ENCODE results near the gene CNTNAP5.

CNTNAP5 gene

GRCh38 chr2:124025171-124025580 lies at the start of gene CNTNAP5:
Gene CNTNAP5, plus strand, starts transcription at chr2:124025287. Its CDS starts 364 bp downstream, at chr2:124025651.
- no peak within 1 kb of the TSS for H3K9ac ChIP-seq (ENCODE audit: low read length)
- H3K9me3 ChIP-seq (replicated peaks; ENCODE audit: insufficient read depth, low read length) = no peaks in the 10 kb centered on the region
- no peak for TF ChIP-seq EZH2 (optimal IDR thresholded peaks at IDR 0.05; ENCODE audit: low read depth, low read length)
- H3K4me1 ChIP-seq (ENCODE audit: low read length) = no peaks in the 10 kb centered on the region
- no peak for DNase-seq
- H3K79me2 ChIP-seq (ENCODE audit: low read length) = no peaks in the 10 kb centered on the region
- no peak within 1 kb of the TSS for H2AFZ ChIP-seq (ENCODE audit: low read length)
- H3K36me3 ChIP-seq (replicated peaks; ENCODE audit: insufficient read depth, low read length) = no peaks in the 10 kb centered on the region
- no peak within 1 kb of the TSS for H3K27ac ChIP-seq (ENCODE audit: low read length)
- H3F3A ChIP-seq (ENCODE audit: insufficient read depth, low read length) = no peaks in the 10 kb centered on the region
- no peaks in the 10 kb centered on the region for H3K27me3 ChIP-seq (replicated peaks; ENCODE audit: insufficient read depth, low read length)
- no peak within 1 kb of the TSS for H3K4me2 ChIP-seq (ENCODE audit: low read depth, low read length)
- no peaks in the 10 kb centered on the region for H4K20me1 ChIP-seq (ENCODE audit: insufficient read depth, low read length)
- H3K9me2 ChIP-seq (replicated peaks; ENCODE audit: insufficient read depth, low read length) = no peaks in the 10 kb centered on the region
- H3K4me3 ChIP-seq (ENCODE audit: low read length) = no peak within 1 kb of the TSS

- Histone ChIP-seq H3K9me2 (replicated peaks; ENCODE audit: insufficient read depth, low read length) (no peaks in the 10 kb centered on the region), H3K36me3 (replicated peaks; ENCODE audit: insufficient read depth, low read length) (no peaks in the 10 kb centered on the region), H3F3A (ENCODE audit: insufficient read depth, low read length) (no peaks in the 10 kb centered on the region), H3K9ac (ENCODE audit: low read length) (no peak overlapping the region), H2AFZ (ENCODE audit: low read length) (no peak overlapping the region), H3K9me3 (replicated peaks; ENCODE audit: insufficient read depth, low read length) (no peaks in the 10 kb centered on the region), H3K79me2 (ENCODE audit: low read length) (no peaks in the 10 kb centered on the region), H3K4me3 (ENCODE audit: low read length) (no peak overlapping the region), H3K27ac (ENCODE audit: low read length) (no peak overlapping the region), H4K20me1 (ENCODE audit: insufficient read depth, low read length) (no peaks in the 10 kb centered on the region), H3K27me3 (replicated peaks; ENCODE audit: insufficient read depth, low read length) (no peaks in the 10 kb centered on the region), H3K4me1 (ENCODE audit: low read length) (no peaks in the 10 kb centered on the region), H3K4me2 (ENCODE audit: low read depth, low read length) (no peak overlapping the region)
- TF ChIP-seq CTCF (IDR thresholded peaks at IDR 0.05; ENCODE audit: low read length) = no peak
- no peak for TF ChIP-seq EZH2 (optimal IDR thresholded peaks at IDR 0.05; ENCODE audit: low read depth, low read length)
- TF ChIP-seq EZH2phosphoT487 (IDR thresholded peaks at IDR 0.05; ENCODE audit: low read length) = no peak
- no peak for DNase-seq
Observed at GRCh38 chr2:123976054-123976648, 48.9 kb upstream of the CNTNAP5 start.

GRCh38 chr2:123993728-123994323 lies 31.3 kb upstream of the CNTNAP5 start:
- Histone ChIP-seq H3K4me3 (ENCODE audit: low read length) (no peak overlapping the region), H3K9me3 (replicated peaks; ENCODE audit: insufficient read depth, low read length) (no peaks in the 10 kb centered on the region), H3K36me3 (replicated peaks; ENCODE audit: insufficient read depth, low read length) (no peaks in the 10 kb centered on the region), H3K9ac (ENCODE audit: low read length) (no peak overlapping the region), H4K20me1 (ENCODE audit: insufficient read depth, low read length) (no peaks in the 10 kb centered on the region), H3F3A (ENCODE audit: insufficient read depth, low read length) (no peaks in the 10 kb centered on the region), H3K79me2 (ENCODE audit: low read length) (no peaks in the 10 kb centered on the region), H3K27ac (ENCODE audit: low read length) (no peak overlapping the region), H3K9me2 (replicated peaks; ENCODE audit: insufficient read depth, low read length) (no peaks in the 10 kb centered on the region), H2AFZ (ENCODE audit: low read length) (no peak overlapping the region), H3K4me2 (ENCODE audit: low read depth, low read length) (0 out of 2 replicates have a peak overlapping the region, but pooled peaks have one; percentile 22), H3K27me3 (replicated peaks; ENCODE audit: insufficient read depth, low read length) (no peaks in the 10 kb centered on the region), H3K4me1 (ENCODE audit: low read length) (no peaks in the 10 kb centered on the region)
- TF ChIP-seq CTCF (IDR thresholded peaks at IDR 0.05; ENCODE audit: low read length) (peak; percentile 64), EZH2phosphoT487 (IDR thresholded peaks at IDR 0.05; ENCODE audit: low read length) (no peak), EZH2 (optimal IDR thresholded peaks at IDR 0.05; ENCODE audit: low read depth, low read length) (no peak)
- DNase-seq = peak; percentile 63

- H2AFZ ChIP-seq (ENCODE audit: low read length) = no peak overlapping the region
- H3K9ac ChIP-seq (ENCODE audit: low read length) = no peak overlapping the region
- H3K27me3 ChIP-seq (replicated peaks; ENCODE audit: insufficient read depth, low read length) = no peaks in the 10 kb centered on the region
- H3K9me2 ChIP-seq (replicated peaks; ENCODE audit: insufficient read depth, low read length) = no peaks in the 10 kb centered on the region
- H3K27ac ChIP-seq (ENCODE audit: low read length) = no peak overlapping the region
- H3K36me3 ChIP-seq (replicated peaks; ENCODE audit: insufficient read depth, low read length) = no peaks in the 10 kb centered on the region
- no peaks in the 10 kb centered on the region for H3K4me1 ChIP-seq (ENCODE audit: low read length)
- no peak for DNase-seq
- no peaks in the 10 kb centered on the region for H3K9me3 ChIP-seq (replicated peaks; ENCODE audit: insufficient read depth, low read length)
- no peaks in the 10 kb centered on the region for H3K79me2 ChIP-seq (ENCODE audit: low read length)
- H4K20me1 ChIP-seq (ENCODE audit: insufficient read depth, low read length) = no peaks in the 10 kb centered on the region
- no peak overlapping the region for H3K4me2 ChIP-seq (ENCODE audit: low read depth, low read length)
- H3K4me3 ChIP-seq (ENCODE audit: low read length) = no peak overlapping the region
- TF ChIP-seq EZH2 (optimal IDR thresholded peaks at IDR 0.05; ENCODE audit: low read depth, low read length) = no peak
- no peak for TF ChIP-seq EZH2phosphoT487 (IDR thresholded peaks at IDR 0.05; ENCODE audit: low read length)
- TF ChIP-seq CTCF (IDR thresholded peaks at IDR 0.05; ENCODE audit: low read length) = no peak
- no peaks in the 10 kb centered on the region for H3F3A ChIP-seq (ENCODE audit: insufficient read depth, low read length)
Observed at GRCh38 chr2:123999681-124000080, 25.4 kb upstream of the CNTNAP5 start.

Measured in MM.1S (cell line).